Psoas muscle (tissue), 8 donors: ENCODE measurements around the gene HLA-G. TPM values are rescaled to one million over a fixed set of nuclear protein-coding genes. Genes with fewer than 3 reads are reported as not detected.
A peak's percentile ranks its signal among the peaks of the same experiment; 100 is the strongest.

Source experiments
- ATAC-seq, 4 donors: fragments of 200-7000 bp; cut with Tn5 transposase; one replicate each; pipeline ENCODE4 v1.9.1; 2020; ENCODE audit warnings: moderate library complexity in 3 of 4, mild to moderate bottlenecking in 2 of 4
- DNase-seq, 2 donors: peaks; one replicate each; pipeline ENCODE4 v3.0.0-alpha.2; 2020
- H3K27ac ChIP-seq: fragments of 200-600 bp; one replicate; pipeline ENCODE4 v1.8.0; 2022
- H3K27me3 ChIP-seq, 3 donors: fragments of 200-600 bp in 1 of 3; one replicate each; pipeline versions ENCODE4 v1.6.1 to v1.8.0; 2013 to 2022; ENCODE audit warnings: low read length in 2 of 3, mild to moderate bottlenecking in 2 of 3, moderate library complexity in 1 of 3; ENCODE audit not compliant: insufficient read depth in 3 of 3
- H3K36me3 ChIP-seq, 2 donors: fragments of 200-600 bp in 1 of 2; one replicate each; pipeline versions ENCODE4 v1.6.1 to v1.8.0; 2013 to 2022; ENCODE audit warnings: low read depth in 1 of 2, mild to moderate bottlenecking in 1 of 2, moderate library complexity in 1 of 2; ENCODE audit not compliant: insufficient read depth in 1 of 2
- H3K4me1 ChIP-seq: fragments of 200-600 bp; one replicate; pipeline ENCODE4 v1.8.0; 2022
- H3K4me3 ChIP-seq: fragments of 200-600 bp; one replicate; pipeline ENCODE4 v1.8.0; 2022; ENCODE audit warnings: mild to moderate bottlenecking
- H3K9me3 ChIP-seq: fragments of 200-600 bp; one replicate; pipeline ENCODE4 v1.8.0; 2022
- CTCF ChIP-seq: fragments of 200-600 bp; IDR thresholded peaks from one replicate; pipeline ENCODE4 v1.8.0; 2022; ENCODE audit warnings: antibody characterized with exemption
- WGBS, 3 donors: extraction: QIAGEN DNeasy Blood & Tissue Kit; methylation state at CpG; one replicate each; pipeline versions ENCODE4 v1.1.6 to v1.1.7; 2013; 5-methylcytosine and 5-hydroxymethylcytosine counted together
- intact Hi-C, 2 donors: fragments of 100-400 bp; cut with DNase I; formaldehyde crosslinking; loops; one replicate each; pipeline versions ENCODE4 v1.11.0 to v1.14.2; 2022
- polyA plus RNA-seq, 3 donors: library from polyadenylated mRNA; stranded (reverse); fragments of 200-250 nt; gene quantifications; one replicate each; pipeline ENCODE4 v1.2.3, GENCODE V29; 2013
- total RNA-seq, 4 donors: library from RNA; stranded (reverse); fragmentation: NEBNext Ultra II Directional in 2 of 4; extraction: Animal tissue kit (Norgen Biotek cat#: 25700) in 2 of 4; gene quantifications; one replicate each; pipeline versions ENCODE4 v1.2.1 to v1.2.4, GENCODE V29; 2021 to 2023
- donor health status: healthy with polysubstance abuse.
- donor health status: DM: no; HTN: no; CAD: no; lungs with moderate emphysema.
- donor health status: Bipolar disorder and iron deficiency.
- donor health status: healthy.
- donor health status: DM: yes; HTN: yes; CAD: no.
- donor health status: DM: no; HTN: no; CAD: no.
- donor health status: DM: no; HTN: no; CAD: no.
- donor health status: DM: yes; HTN: yes; CAD: no.

The HLA-G gene
- total and polyA plus RNA-seq, 7 donors, result 0.15 to 0.42 TPM; not detected in 5

GRCh38 chr6:29818892-29819291 is 8.7 kb upstream of the HLA-G start:
- Histone ChIP-seq H3K9me3 (no peaks in the 10 kb centered on the region), H3K4me1 (no peaks in the 10 kb centered on the region), H3K36me3 (no peaks in the 10 kb centered on the region), H3K4me3 (no peak overlapping the region), H3K27me3 (peaks cover 0 to 26% (median 8%) of the 10 kb centered on the region in 3 donors), H3K27ac (no peak overlapping the region)
- DNase-seq (no peak), ATAC-seq (no peak)
- TF ChIP-seq CTCF, result no peak
- whole genome bisulfite sequencing, 3 donors, result 84 to 87% (median 85%) methylated on average over 4 of the region's 4 CpGs
- intact Hi-C loops, result no loop called here

GRCh38 chr6:29824144-29824543 is 3.5 kb upstream of the HLA-G start:
- Histone ChIP-seq H3K36me3 (no peaks in the 10 kb centered on the region), H3K27ac (no peak overlapping the region), H3K27me3 (peaks cover 5 to 54% (median 14%) of the 10 kb centered on the region in 3 donors), H3K4me1 (no peaks in the 10 kb centered on the region), H3K9me3 (no peaks in the 10 kb centered on the region), H3K4me3 (no peak overlapping the region)
- no peak for TF ChIP-seq CTCF
- intact Hi-C loops, result no loop called here
- no peak for DNase-seq
- ATAC-seq, result no peak

GRCh38 chr6:29825848-29826247 is 1.8 kb upstream of the HLA-G start:
- Histone ChIP-seq H3K4me3 (no peak overlapping the region), H3K27me3 (peaks cover 3 to 71% (median 19%) of the 10 kb centered on the region in 3 donors), H3K27ac (no peak overlapping the region), H3K9me3 (no peaks in the 10 kb centered on the region), H3K4me1 (no peaks in the 10 kb centered on the region), H3K36me3 (no peaks in the 10 kb centered on the region)
- ATAC-seq, result no peak
- TF ChIP-seq CTCF, result no peak
- intact Hi-C loops, result no loop called here
- DNase-seq, result no peak
- 67 to 75% (median 74%) methylated on average over 2 of the region's 2 CpGs for WGBS, 3 donors

- no peak for TF ChIP-seq CTCF
These were observed 1.4 kb upstream of the HLA-G start for GRCh38 chr6:29826271-29826670.

GRCh38 chr6:29828471-29828797 is 809 bp downstream of the HLA-G start:
- DNase-seq, result no peak
- 15 to 17% (median 16%) methylated on average over 26 of the region's 26 CpGs for WGBS, 3 donors
- intact Hi-C loops, result no loop called here
- no peak for ATAC-seq
- H3K4me1 ChIP-seq, result no peaks in the 10 kb centered on the region
- peak overlapping the region; percentile 46 for H3K4me3 ChIP-seq
- H3K9me3 ChIP-seq, result no peaks in the 10 kb centered on the region
- H3K27me3 ChIP-seq, result peaks cover 0 to 62% (median 19%) of the 10 kb centered on the region in 3 donors
- no peak overlapping the region for H3K27ac ChIP-seq
- no peaks in the 10 kb centered on the region for H3K36me3 ChIP-seq
- no peak for TF ChIP-seq CTCF

More at GRCh38 chr6:29826271-29826670, 1.4 kb upstream of the HLA-G start:
- Histone ChIP-seq H3K36me3 (no peaks in the 10 kb centered on the region), H3K4me1 (no peaks in the 10 kb centered on the region), H3K27me3 (peaks cover 2 to 71% (median 19%) of the 10 kb centered on the region in 3 donors), H3K9me3 (no peaks in the 10 kb centered on the region), H3K27ac (no peak overlapping the region), H3K4me3 (no peak overlapping the region)
- no peak for DNase-seq
- WGBS, 3 donors, result 81 to 88% (median 87%) methylated on average over 1 of the region's 1 CpG
- no peak for ATAC-seq
- intact Hi-C loops, result no loop called here
